SK-N-SH (cell line): Measurements from ENCODE around the gene GRK3. TPM values are rescaled to one million over a fixed set of nuclear protein-coding genes. Genes with fewer than 3 reads are reported as not detected.

Source experiments
- CTCF ChIA-PET: fragments of 300-600, 350-600 bp; formaldehyde crosslinking; extraction: SDS; loops from one replicate; lab custom pipeline; 2021; lab: Yijun Ruan, JAX
- POLR2A ChIA-PET: fragments of 350-600 bp; sonication (Branson Sonifier 250); formaldehyde crosslinking; extraction: SDS; loops from one replicate; lab custom pipeline; 2020; ENCODE audit warnings: antibody characterized with exemption, inconsistent platforms; lab: Yijun Ruan, JAX
- DNase-seq: peaks from one replicate; pipeline ENCODE4 v3.0.0; 2012
- H2AFZ ChIP-seq: fragments of 200-600 bp; sonication (generic); 2 replicates; pipeline ENCODE4 v1.8.1; 2016; ENCODE audit warnings: antibody characterized with exemption, mild to moderate bottlenecking, low read depth
- H3F3A ChIP-seq: fragments of 200-600 bp; sonication (generic); replicated peaks from 2 replicates; pipeline ENCODE3; 2016; ENCODE audit warnings: antibody characterized with exemption, mild to moderate bottlenecking; ENCODE audit not compliant: insufficient read depth
- H3K27ac ChIP-seq, 2 experiments: fragments of 200-500 bp in 1 of 2; fragments of 200-600 bp in 1 of 2; sonication (Bioruptor generic) in 1 of 2; sonication (generic), shearing (Covaris generic) in 1 of 2; 2 replicates each; pipeline versions ENCODE4 v1.5.1 to v1.6.1; 2014 to 2016; ENCODE audit warnings: low read depth in 2 of 2, inconsistent platforms in 1 of 2, low read length in 1 of 2, mild to moderate bottlenecking in 1 of 2, mixed read lengths in 1 of 2
- H3K27me3 ChIP-seq: fragments of 200-600 bp; sonication (generic), shearing (Covaris generic); 2 replicates; pipeline ENCODE4 v1.6.1; 2016; ENCODE audit warnings: mixed run types; ENCODE audit not compliant: insufficient read depth
- H3K36me3 ChIP-seq, 2 experiments: fragments of 200-500 bp in 1 of 2; fragments of 200-600 bp in 1 of 2; sonication (Bioruptor generic) in 1 of 2; sonication (generic) in 1 of 2; replicated peaks in 1 of 2; 2 replicates each; pipeline versions ENCODE3 to v1.5.1; 2014 to 2016; ENCODE audit warnings: low read length in 1 of 2, mild to moderate bottlenecking in 1 of 2; ENCODE audit not compliant: insufficient read depth in 2 of 2, control insufficient read depth in 1 of 2
- H3K4me1 ChIP-seq, 2 experiments: fragments of 200-500 bp in 1 of 2; fragments of 200-600 bp in 1 of 2; sonication (Bioruptor generic) in 1 of 2; sonication (generic), shearing (Covaris generic) in 1 of 2; 2 replicates each; pipeline versions ENCODE4 v1.5.1 to v1.6.1; 2014 to 2016; ENCODE audit warnings: low read depth in 1 of 2, low read length in 1 of 2, mixed run types in 1 of 2; ENCODE audit not compliant: insufficient read depth in 2 of 2, control insufficient read depth in 1 of 2
- H3K4me2 ChIP-seq: fragments of 200-600 bp; sonication (generic), shearing (Covaris generic); 2 replicates; pipeline ENCODE4 v1.6.1; 2017; ENCODE audit warnings: mixed run types
- H3K4me3 ChIP-seq, 2 experiments: fragments of 200-500 bp in 1 of 2; fragments of 200-600 bp in 1 of 2; sonication (Bioruptor generic) in 1 of 2; sonication (generic), shearing (Covaris generic) in 1 of 2; 2 replicates each; pipeline versions ENCODE4 v1.5.1 to v1.8.1; 2014 to 2016; ENCODE audit warnings: low read depth in 2 of 2, inconsistent platforms in 1 of 2, low read length in 1 of 2, mild to moderate bottlenecking in 1 of 2, mixed read lengths in 1 of 2, moderate library complexity in 1 of 2
- H3K79me2 ChIP-seq: fragments of 200-600 bp; sonication (generic); 2 replicates; pipeline ENCODE4 v1.8.1; 2017; ENCODE audit warnings: mild to moderate bottlenecking; ENCODE audit not compliant: insufficient read depth
- H3K9ac ChIP-seq: fragments of 200-600 bp; sonication (generic); 2 replicates; pipeline ENCODE4 v1.6.1; 2017; ENCODE audit warnings: mixed run types
- H3K9me2 ChIP-seq: fragments of 200-600 bp; sonication (generic); 2 replicates; pipeline ENCODE4 v1.6.1; 2017; ENCODE audit warnings: mixed run types
- H3K9me3 ChIP-seq: fragments of 200-600 bp; sonication (generic); 2 replicates; pipeline ENCODE4 v1.6.1; 2017; ENCODE audit warnings: mixed run types, mild to moderate bottlenecking, moderate library complexity
- H4K20me1 ChIP-seq: fragments of 200-600 bp; sonication (generic); 2 replicates; pipeline ENCODE4 v1.6.1; 2017; ENCODE audit warnings: mild to moderate bottlenecking, mixed run types; ENCODE audit not compliant: insufficient read depth
- CHD2 ChIP-seq: fragments of 150-350 bp; IDR thresholded peaks from 2 replicates; pipeline ENCODE4 v1.6.1; 2018; ENCODE audit warnings: low read length; ENCODE audit not compliant: partially characterized antibody
- EP300 ChIP-seq, 2 experiments: IDR thresholded peaks; 2 replicates each; pipeline versions ENCODE4 v1.4.0 to v1.6.1; 2012; ENCODE audit warnings: borderline replicate concordance in 1 of 2, low read depth in 1 of 2, low read length in 1 of 2
- EZH2phosphoT487 ChIP-seq: fragments of 200-600 bp; sonication (generic); IDR thresholded peaks from 2 replicates; pipeline ENCODE4 v1.6.1; 2017; ENCODE audit warnings: low read depth, mixed run types, mild to moderate bottlenecking, antibody characterized with exemption, moderate library complexity, borderline replicate concordance
- GATA2 ChIP-seq: sonication (generic); formaldehyde crosslinking; IDR thresholded peaks from 2 replicates; pipeline ENCODE4 v1.5.0; 2020; ENCODE audit warnings: mild to moderate bottlenecking, missing genetic modification reagents
- POLR2AphosphoS5 ChIP-seq: IDR thresholded peaks from 2 replicates; pipeline ENCODE4 v1.6.1; 2012; ENCODE audit warnings: low read depth, low read length
- RAD21 ChIP-seq: IDR thresholded peaks from 2 replicates; pipeline ENCODE4 v1.6.1; 2012; ENCODE audit warnings: mild to moderate bottlenecking, low read length
- RFX5 ChIP-seq: IDR thresholded peaks from 2 replicates; pipeline ENCODE4 v1.6.1; 2012; ENCODE audit warnings: mild to moderate bottlenecking, improper control_type of control experiment, low read length
- SIN3A ChIP-seq: IDR thresholded peaks from 2 replicates; pipeline ENCODE4 v1.6.1; 2012; ENCODE audit warnings: low read depth, mild to moderate bottlenecking, low read length, moderate library complexity, borderline replicate concordance
- SMC3 ChIP-seq: IDR thresholded peaks from 2 replicates; pipeline ENCODE4 v1.6.1; 2012; ENCODE audit warnings: low read depth, low read length, improper control_type of control experiment
- TAF1 ChIP-seq: IDR thresholded peaks from 2 replicates; pipeline ENCODE4 v1.6.1; 2012; ENCODE audit warnings: low read depth, mild to moderate bottlenecking, low read length, moderate library complexity, borderline replicate concordance
- TEAD4 ChIP-seq: IDR thresholded peaks from 2 replicates; pipeline ENCODE4 v1.4.0; 2012; ENCODE audit warnings: mild to moderate bottlenecking, borderline replicate concordance; ENCODE audit not compliant: insufficient read depth
- WGBS: methylation state at CpG from one replicate; pipeline ENCODE4 v1.1.6; 2017; ENCODE audit warnings: low lambda C conversion rate; 5-methylcytosine and 5-hydroxymethylcytosine counted together
- polyA plus RNA-seq, 3 experiments: library from polyadenylated mRNA; depleted of rRNA; stranded (reverse); fragments of >200 nt; gene quantifications; 2 replicates each; pipeline ENCODE4 v1.2.3, GENCODE V29; 2012
- TF ChIP-seq, protein P1 (sequence below): IDR thresholded peaks from 2 replicates; pipeline ENCODE4 v1.4.0; 2012; ENCODE audit warnings: low read depth, borderline replicate concordance
- TF ChIP-seq, protein P2 (sequence below): fragments of 200-600 bp; sonication (generic); IDR thresholded peaks from 2 replicates; pipeline ENCODE4 v1.6.1; 2017; ENCODE audit warnings: antibody characterized with exemption, mild to moderate bottlenecking, moderate library complexity
- TF ChIP-seq, protein P3 (sequence below): IDR thresholded peaks from 2 replicates; pipeline ENCODE4 v1.4.0; 2012; ENCODE audit warnings: low read depth

Gene GRK3
- polyA plus RNA-seq, 1 of the 3 experiments (the other 2 are of a cell fraction) = 1.3 TPM

DNA sequence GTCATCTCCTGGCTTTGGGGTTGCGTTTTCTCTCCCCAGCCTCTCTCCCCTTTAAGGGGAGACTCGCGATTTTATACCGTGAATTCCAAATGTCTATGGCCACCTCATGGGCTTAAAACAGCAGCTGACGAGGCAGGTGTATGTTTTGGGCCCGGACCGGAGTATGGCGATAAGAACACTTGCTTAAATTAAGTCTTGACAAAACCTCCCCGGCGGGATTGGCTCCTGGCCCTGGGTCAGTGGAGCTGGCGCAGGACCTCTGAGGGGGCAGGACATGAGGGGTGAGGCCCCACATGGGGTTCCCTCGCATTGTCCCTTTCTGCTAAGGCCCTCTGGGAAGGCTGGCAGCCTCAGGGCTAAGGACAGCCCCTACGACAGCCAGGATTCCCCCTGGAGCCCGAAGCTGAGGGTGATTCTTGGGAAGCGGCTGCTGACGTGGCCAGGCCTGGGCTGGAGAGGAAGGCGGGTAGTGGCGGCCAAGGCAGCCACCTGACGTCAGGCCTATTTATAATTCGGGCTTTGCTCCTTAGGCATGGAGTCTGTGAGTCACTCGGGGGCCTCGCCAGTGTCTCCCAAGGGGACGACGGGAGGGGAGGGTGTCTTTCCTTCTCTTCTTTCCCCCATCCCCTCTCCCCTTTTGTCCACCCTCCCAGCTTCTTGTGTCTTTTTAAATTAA is 190.2 kb downstream of the GRK3 start:
- Histone ChIP-seq H3K9me3 (no peaks in the 10 kb centered on the region), H3K9ac (no peak overlapping the region), H3K27me3 (no peaks in the 10 kb centered on the region), H4K20me1 (no peaks in the 10 kb centered on the region), H3K9me2 (no peaks in the 10 kb centered on the region), H3F3A (no peaks in the 10 kb centered on the region), H3K4me1 (peaks cover 0 to 14% of the 10 kb centered on the region in 2 experiments; a peak in 2 of 4 replicates), H2AFZ (no peak overlapping the region), H3K36me3 (no peaks in the 10 kb centered on the region), H3K4me2 (no peak overlapping the region), H3K4me3 (no peak overlapping the region), H3K27ac (peak overlapping the region in 1 of 2 experiments; percentile 30; a peak in 2 of 4 replicates), H3K79me2 (no peaks in the 10 kb centered on the region)
- DNase-seq = no peak
- TF ChIP-seq CHD2 (no peak), RFX5 (no peak), TEAD4 (no peak), TAF1 (no peak), SMC3 (no peak), POLR2AphosphoS5 (no peak), EZH2phosphoT487 (no peak), RAD21 (no peak), SIN3A (no peak), EP300 (IDR thresholded peaks at IDR 0.05; ENCODE audit: borderline replicate concordance in 1 of 2, low read depth in 1 of 2, low read length in 1 of 2) (no peak), GATA2 (CRISPR knock-in tag) (no peak)
- TF ChIP-seq, protein P1, sequence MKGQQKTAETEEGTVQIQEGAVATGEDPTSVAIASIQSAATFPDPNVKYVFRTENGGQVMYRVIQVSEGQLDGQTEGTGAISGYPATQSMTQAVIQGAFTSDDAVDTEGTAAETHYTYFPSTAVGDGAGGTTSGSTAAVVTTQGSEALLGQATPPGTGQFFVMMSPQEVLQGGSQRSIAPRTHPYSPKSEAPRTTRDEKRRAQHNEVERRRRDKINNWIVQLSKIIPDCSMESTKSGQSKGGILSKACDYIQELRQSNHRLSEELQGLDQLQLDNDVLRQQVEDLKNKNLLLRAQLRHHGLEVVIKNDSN = no peak
- TF ChIP-seq, protein P2, sequence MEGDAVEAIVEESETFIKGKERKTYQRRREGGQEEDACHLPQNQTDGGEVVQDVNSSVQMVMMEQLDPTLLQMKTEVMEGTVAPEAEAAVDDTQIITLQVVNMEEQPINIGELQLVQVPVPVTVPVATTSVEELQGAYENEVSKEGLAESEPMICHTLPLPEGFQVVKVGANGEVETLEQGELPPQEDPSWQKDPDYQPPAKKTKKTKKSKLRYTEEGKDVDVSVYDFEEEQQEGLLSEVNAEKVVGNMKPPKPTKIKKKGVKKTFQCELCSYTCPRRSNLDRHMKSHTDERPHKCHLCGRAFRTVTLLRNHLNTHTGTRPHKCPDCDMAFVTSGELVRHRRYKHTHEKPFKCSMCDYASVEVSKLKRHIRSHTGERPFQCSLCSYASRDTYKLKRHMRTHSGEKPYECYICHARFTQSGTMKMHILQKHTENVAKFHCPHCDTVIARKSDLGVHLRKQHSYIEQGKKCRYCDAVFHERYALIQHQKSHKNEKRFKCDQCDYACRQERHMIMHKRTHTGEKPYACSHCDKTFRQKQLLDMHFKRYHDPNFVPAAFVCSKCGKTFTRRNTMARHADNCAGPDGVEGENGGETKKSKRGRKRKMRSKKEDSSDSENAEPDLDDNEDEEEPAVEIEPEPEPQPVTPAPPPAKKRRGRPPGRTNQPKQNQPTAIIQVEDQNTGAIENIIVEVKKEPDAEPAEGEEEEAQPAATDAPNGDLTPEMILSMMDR = no peak
- TF ChIP-seq, protein P3, sequence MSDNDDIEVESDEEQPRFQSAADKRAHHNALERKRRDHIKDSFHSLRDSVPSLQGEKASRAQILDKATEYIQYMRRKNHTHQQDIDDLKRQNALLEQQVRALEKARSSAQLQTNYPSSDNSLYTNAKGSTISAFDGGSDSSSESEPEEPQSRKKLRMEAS = no peak
- POLR2A ChIA-PET = no interaction called here
- CTCF ChIA-PET = interaction anchor here (0.9 to 1.1 kb wide), 4 partner anchors 9 to 576 kb away, joined by 3 to 8 read pairs (median 3); no protein-coding TSS in a partner anchor
- 84% methylated on average over 15 of the region's 24 CpGs for WGBS
